ENCODE measurements around the gene SCN11A.

DNA sequence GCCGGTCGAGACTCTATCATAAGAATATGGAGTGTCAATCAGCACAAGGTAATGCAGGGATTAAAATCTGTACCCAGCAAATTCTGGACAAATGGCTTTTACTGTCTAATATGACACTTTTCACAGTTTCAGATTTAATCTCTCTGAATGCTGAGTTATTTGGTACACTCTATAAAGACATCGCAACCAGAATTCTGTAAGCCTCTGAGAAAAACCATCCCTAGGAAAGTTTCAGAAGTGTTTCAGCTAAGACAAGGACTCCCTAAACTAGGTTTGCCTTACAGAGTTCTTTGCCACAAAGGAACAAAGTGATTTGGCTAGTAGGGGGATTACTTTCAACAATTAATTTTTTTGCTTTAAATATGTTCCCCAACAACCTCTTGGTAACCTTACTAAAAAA, 11.4 kb upstream of the SCN11A start:
- TF ChIP-seq, protein P1, sequence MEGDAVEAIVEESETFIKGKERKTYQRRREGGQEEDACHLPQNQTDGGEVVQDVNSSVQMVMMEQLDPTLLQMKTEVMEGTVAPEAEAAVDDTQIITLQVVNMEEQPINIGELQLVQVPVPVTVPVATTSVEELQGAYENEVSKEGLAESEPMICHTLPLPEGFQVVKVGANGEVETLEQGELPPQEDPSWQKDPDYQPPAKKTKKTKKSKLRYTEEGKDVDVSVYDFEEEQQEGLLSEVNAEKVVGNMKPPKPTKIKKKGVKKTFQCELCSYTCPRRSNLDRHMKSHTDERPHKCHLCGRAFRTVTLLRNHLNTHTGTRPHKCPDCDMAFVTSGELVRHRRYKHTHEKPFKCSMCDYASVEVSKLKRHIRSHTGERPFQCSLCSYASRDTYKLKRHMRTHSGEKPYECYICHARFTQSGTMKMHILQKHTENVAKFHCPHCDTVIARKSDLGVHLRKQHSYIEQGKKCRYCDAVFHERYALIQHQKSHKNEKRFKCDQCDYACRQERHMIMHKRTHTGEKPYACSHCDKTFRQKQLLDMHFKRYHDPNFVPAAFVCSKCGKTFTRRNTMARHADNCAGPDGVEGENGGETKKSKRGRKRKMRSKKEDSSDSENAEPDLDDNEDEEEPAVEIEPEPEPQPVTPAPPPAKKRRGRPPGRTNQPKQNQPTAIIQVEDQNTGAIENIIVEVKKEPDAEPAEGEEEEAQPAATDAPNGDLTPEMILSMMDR (conservative IDR thresholded peaks at IDR 0.05) = no peak
- no peak for TF ChIP-seq EZH2 (IDR thresholded peaks at IDR 0.05; ENCODE audit: low read depth)
